ENCODE data around the gene PJA2. TPM values are rescaled to one million over a fixed set of nuclear protein-coding genes. Genes with fewer than 3 reads are reported as not detected.

Gene PJA2
- total RNA-seq, 2 donors from 2014 or later, result 55.9 to 102 TPM

DNA sequence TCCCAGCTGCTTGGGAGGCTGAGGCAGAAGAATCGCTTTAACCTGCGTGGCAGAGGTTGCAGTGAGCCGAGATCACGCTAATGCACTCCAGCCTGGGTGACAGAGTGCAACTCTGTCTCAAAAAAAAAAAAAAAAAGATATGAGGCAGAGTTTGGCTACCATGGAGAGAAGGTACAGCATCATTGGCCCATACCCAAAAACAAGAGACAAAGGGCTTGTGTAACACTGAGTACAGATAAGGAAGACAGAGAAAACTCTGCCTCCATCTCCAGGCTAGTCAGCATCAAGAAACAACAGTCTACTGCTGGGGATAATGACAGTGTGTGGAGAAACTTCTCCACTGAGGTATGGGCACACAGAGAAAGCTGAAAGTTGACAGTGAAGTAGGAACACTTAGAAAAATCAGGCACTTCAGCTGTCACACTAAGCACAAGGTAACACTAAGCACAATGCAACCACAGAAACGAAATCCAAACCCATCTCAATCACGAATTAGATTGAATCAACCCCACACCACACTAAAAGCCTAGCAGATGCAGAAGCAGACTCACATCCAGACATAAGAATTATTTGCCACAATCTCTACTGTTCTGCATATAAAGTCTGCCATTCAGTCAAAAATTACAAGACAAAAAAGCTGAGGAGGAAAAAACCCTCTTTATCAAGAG lies 10.5 kb downstream of the PJA2 start:
- DNase-seq, result no peak
- Histone ChIP-seq H3K36me3 (no peaks in the 10 kb centered on the region), H3K27ac (no peak overlapping the region), H3K9me3 (no peaks in the 10 kb centered on the region), H3K4me1 (no peaks in the 10 kb centered on the region), H3K27me3 (no peaks in the 10 kb centered on the region), H3K4me3 (no peak overlapping the region), H3K9ac (ENCODE audit: low read depth in 2 of 2, low read length in 2 of 2) (no peak overlapping the region)
- TF ChIP-seq CTCF (IDR thresholded peaks at IDR 0.05), result no peak
- intact Hi-C loops (cut with DNase I), result no loop called here

- intact Hi-C loops (cut with DNase I), result no loop called here
- no peak for TF ChIP-seq CTCF (IDR thresholded peaks at IDR 0.05)
- H3K36me3 ChIP-seq, result no peaks in the 10 kb centered on the region
- no peak overlapping the region for H3K27ac ChIP-seq
- no peak for DNase-seq
- no peaks in the 10 kb centered on the region for H3K27me3 ChIP-seq
- H3K4me3 ChIP-seq, result no peak overlapping the region
- H3K4me1 ChIP-seq, result peaks cover 5% of the 10 kb centered on the region
- H3K9me3 ChIP-seq, result no peaks in the 10 kb centered on the region
- no peak overlapping the region for H3K9ac ChIP-seq (ENCODE audit: low read depth in 2 of 2, low read length in 2 of 2)
Observed at GRCh38 chr5:109396965-109397364, 12.8 kb downstream of the PJA2 start.

DNA sequence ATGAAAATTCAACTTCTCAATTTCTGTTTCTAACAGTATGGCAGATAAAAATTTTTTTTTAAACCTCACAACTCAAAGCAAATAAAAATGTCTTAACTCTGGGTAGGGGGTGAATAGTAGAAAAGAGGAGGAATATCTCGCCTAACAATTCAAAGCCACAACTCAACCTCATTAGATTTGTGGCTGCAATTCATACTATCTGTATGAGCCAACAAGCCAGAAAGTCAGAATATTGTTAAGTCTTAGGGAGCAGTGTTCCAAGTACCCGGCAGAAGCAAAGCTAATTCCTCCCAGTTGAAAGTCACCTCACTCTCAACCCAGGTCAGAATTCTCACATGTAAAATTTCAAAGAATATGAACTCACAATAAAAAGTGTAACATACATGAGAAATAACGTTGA lies 15.0 kb downstream of the PJA2 start:
- no peak overlapping the region for H3K27ac ChIP-seq
- no peak for DNase-seq
- no peak overlapping the region for H3K9ac ChIP-seq (ENCODE audit: low read depth in 2 of 2, low read length in 2 of 2)
- intact Hi-C loops (cut with DNase I), result no loop called here
- no peaks in the 10 kb centered on the region for H3K36me3 ChIP-seq
- H3K4me1 ChIP-seq, result peaks cover 5% of the 10 kb centered on the region
- no peak overlapping the region for H3K4me3 ChIP-seq
- TF ChIP-seq CTCF (IDR thresholded peaks at IDR 0.05), result no peak
- no peaks in the 10 kb centered on the region for H3K9me3 ChIP-seq
- no peaks in the 10 kb centered on the region for H3K27me3 ChIP-seq

DNA sequence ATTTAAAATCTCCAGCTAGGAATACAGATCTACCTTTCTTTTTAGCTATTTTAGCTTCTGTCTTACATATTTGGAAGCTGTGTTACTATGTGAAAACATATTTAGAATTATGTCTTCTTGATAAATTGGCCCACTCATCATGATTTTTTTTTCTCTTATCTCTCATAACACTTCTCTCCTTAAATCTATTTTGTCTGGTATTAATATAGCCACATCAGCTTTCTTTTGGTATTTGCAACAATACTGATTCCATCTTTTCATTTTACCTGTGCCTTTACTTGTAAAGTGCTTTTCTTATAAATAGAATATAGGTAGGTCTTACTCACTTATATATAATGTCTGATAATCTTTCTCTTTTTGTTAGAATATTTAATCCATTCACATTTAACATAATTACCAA lies 19.6 kb downstream of the PJA2 start:
- TF ChIP-seq CTCF (IDR thresholded peaks at IDR 0.05), result no peak

GRCh38 chr5:109388407-109388806 lies 21.4 kb downstream of the PJA2 start:
- Histone ChIP-seq H3K36me3 (no peaks in the 10 kb centered on the region), H3K4me3 (no peak overlapping the region)

More for the DNA sequence above, 19.6 kb downstream of the PJA2 start:
- Histone ChIP-seq H3K36me3 (no peaks in the 10 kb centered on the region), H3K4me1 (peaks cover 5% of the 10 kb centered on the region), H3K9me3 (no peaks in the 10 kb centered on the region), H3K27me3 (no peaks in the 10 kb centered on the region), H3K27ac (no peak overlapping the region), H3K4me3 (no peak overlapping the region), H3K9ac (ENCODE audit: low read depth in 2 of 2, low read length in 2 of 2) (no peak overlapping the region)
- intact Hi-C loops (cut with DNase I), result no loop called here
- DNase-seq, result no peak

More at GRCh38 chr5:109388407-109388806, 21.4 kb downstream of the PJA2 start:
- TF ChIP-seq CTCF (IDR thresholded peaks at IDR 0.05), result no peak
- Histone ChIP-seq H3K9me3 (no peaks in the 10 kb centered on the region), H3K4me1 (peaks cover under 1% of the 10 kb centered on the region), H3K27me3 (no peaks in the 10 kb centered on the region), H3K9ac (ENCODE audit: low read depth in 2 of 2, low read length in 2 of 2) (no peak overlapping the region), H3K27ac (no peak overlapping the region)
- intact Hi-C loops (cut with DNase I), result no loop called here
- DNase-seq, result no peak
